ENCODE results near the gene COL12A1.

The COL12A1 gene

GRCh38 chr6:75156186-75156878 is 49.5 kb downstream of the COL12A1 start:
- Histone ChIP-seq H3K4me3 (ENCODE audit: extremely low read depth, insufficient read depth, low read length, poor library complexity, severe bottlenecking) (no peak overlapping the region), H3K9me3 (ENCODE audit: control insufficient read depth, low read length) (no peaks in the 10 kb centered on the region), H3K4me1 (ENCODE audit: control insufficient read depth, insufficient read depth, low read length, poor library complexity, severe bottlenecking) (no peaks in the 10 kb centered on the region), H3K27ac (ENCODE audit: low read depth, low read length, severe bottlenecking) (no peak overlapping the region), H3K36me3 (ENCODE audit: control insufficient read depth, insufficient read depth, low read length) (no peaks in the 10 kb centered on the region)
- WGBS, 2 experiments (ENCODE audit: insufficient coverage in 2 of 2) = 60 to 75% methylated on average over 1 to 4 of the region's 8 CpGs

DNA sequence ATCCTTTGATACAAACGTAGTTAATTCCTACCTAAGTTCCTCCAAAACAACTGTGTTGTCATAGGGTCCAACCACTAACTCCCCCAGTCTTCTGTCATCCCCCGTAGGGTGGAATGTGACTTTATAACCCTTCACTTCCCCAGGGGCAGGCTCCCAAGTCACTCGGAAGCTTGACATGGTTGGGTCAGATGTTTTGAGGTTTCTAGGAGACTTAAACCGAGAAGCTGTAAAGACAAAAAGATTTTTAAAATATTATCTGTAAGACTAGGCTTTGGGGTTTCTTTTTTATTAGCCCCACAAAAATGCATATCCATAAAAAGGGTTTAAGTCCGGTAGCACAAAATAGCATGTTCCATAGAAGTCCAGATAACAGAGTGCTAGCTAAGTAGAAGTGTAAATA is 50.2 kb downstream of the COL12A1 start:
- Histone ChIP-seq H3K9me3 (ENCODE audit: control insufficient read depth, low read length) (no peaks in the 10 kb centered on the region), H3K36me3 (ENCODE audit: control insufficient read depth, insufficient read depth, low read length) (no peaks in the 10 kb centered on the region), H3K27ac (ENCODE audit: low read depth, low read length, severe bottlenecking) (no peak overlapping the region)

DNA sequence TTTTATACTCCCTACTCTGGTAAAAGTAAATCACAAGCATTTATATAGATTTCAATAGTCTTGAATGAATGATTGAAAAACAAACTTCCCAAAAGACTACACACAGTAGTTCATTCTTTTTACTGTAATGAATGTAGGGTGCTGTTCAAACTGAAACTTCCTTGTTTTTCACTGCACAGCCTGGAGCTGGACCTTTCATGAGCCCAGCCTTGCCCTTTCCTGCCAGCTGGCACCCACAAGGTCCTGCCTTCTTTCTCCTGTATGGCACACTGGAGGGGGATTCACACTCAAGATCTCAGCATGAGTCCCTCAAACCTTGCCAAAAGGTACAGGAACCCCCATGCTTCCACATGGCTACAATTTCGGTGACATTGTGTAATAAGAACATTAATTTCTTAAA is 50.9 kb downstream of the COL12A1 start:
- Histone ChIP-seq H3K4me3 (ENCODE audit: extremely low read depth, insufficient read depth, low read length, poor library complexity, severe bottlenecking) (no peak overlapping the region), H3K27ac (ENCODE audit: low read depth, low read length, severe bottlenecking) (no peak overlapping the region), H3K4me1 (ENCODE audit: control insufficient read depth, insufficient read depth, low read length, poor library complexity, severe bottlenecking) (no peaks in the 10 kb centered on the region), H3K36me3 (ENCODE audit: control insufficient read depth, insufficient read depth, low read length) (no peaks in the 10 kb centered on the region), H3K9me3 (ENCODE audit: control insufficient read depth, low read length) (no peaks in the 10 kb centered on the region)
- no CpG with 5 or more reads among the region's 1 CpG for WGBS, 2 experiments (ENCODE audit: insufficient coverage in 2 of 2)

More for the DNA sequence above, 50.2 kb downstream of the COL12A1 start:
- 75% methylated on average over 1 of the region's 5 CpGs; no CpG with 5 or more reads in 1 of the 2 experiments for WGBS, 2 experiments (ENCODE audit: insufficient coverage in 2 of 2)
- Histone ChIP-seq H3K4me3 (ENCODE audit: extremely low read depth, insufficient read depth, low read length, poor library complexity, severe bottlenecking) (no peak overlapping the region), H3K4me1 (ENCODE audit: control insufficient read depth, insufficient read depth, low read length, poor library complexity, severe bottlenecking) (no peaks in the 10 kb centered on the region)

DNA sequence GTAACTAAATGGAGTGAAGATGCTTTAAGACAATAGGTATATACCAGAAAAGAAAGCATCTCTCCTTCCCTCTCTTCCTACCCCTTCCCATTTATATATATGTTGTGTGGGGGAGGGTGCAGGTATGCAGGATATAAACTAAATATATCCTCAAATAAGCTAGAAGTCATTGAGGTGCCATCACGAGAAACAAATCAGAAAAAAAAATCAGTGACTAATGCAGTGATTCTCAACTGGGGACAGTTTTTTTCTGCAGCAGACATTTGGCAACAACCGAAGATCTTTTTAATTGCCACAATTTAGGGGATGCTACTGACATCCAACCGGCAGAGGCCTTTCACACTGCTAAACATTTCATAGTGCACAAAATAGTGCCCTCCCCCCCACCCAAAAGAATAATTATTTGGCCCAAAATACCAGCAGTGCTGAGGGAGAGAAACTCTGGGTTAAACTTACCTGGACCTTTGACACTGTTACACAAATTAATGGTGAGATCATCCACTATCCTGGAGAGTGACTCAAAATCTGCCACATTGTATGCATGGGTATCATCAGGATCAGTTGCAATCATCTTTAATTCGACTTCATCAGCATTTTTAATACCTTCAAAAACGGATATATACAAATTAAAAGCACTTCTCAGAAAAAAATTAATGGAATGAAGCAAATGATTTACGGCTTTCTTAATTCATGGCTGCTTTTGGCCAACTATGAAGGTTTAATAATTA is 55.0 kb downstream of the COL12A1 start:
- 84 to 86% methylated on average over 2 to 4 of the region's 6 CpGs for WGBS, 2 experiments (ENCODE audit: insufficient coverage in 2 of 2)

DNA sequence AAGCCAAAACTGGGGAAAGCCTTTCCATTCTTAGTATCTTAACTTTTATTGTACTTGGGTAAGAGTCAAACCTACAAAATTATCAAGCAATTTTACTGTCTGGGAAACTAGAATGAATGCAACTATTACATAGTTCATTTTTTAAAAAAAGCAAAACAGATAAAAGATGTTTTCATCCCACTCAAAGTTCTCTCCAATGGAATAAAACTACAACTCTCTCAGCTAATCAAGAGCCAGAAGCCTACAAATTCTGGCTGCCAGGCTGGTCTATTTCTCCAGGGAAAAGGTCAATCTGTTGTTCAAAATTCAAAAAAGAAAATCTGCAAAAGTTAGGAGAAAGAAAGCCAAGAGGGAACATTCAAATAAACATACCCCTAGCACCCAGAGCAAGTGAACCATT is 56.2 kb downstream of the COL12A1 start:
- Histone ChIP-seq H3K9me3 (ENCODE audit: control insufficient read depth, low read length) (no peaks in the 10 kb centered on the region), H3K4me1 (ENCODE audit: control insufficient read depth, insufficient read depth, low read length, poor library complexity, severe bottlenecking) (no peaks in the 10 kb centered on the region), H3K36me3 (ENCODE audit: control insufficient read depth, insufficient read depth, low read length) (no peaks in the 10 kb centered on the region), H3K27ac (ENCODE audit: low read depth, low read length, severe bottlenecking) (no peak overlapping the region), H3K4me3 (ENCODE audit: extremely low read depth, insufficient read depth, low read length, poor library complexity, severe bottlenecking) (no peak overlapping the region)

More for the DNA sequence above, 55.0 kb downstream of the COL12A1 start:
- H3K27ac ChIP-seq (ENCODE audit: low read depth, low read length, severe bottlenecking) = no peak overlapping the region
- no peaks in the 10 kb centered on the region for H3K9me3 ChIP-seq (ENCODE audit: control insufficient read depth, low read length)
- H3K4me3 ChIP-seq (ENCODE audit: extremely low read depth, insufficient read depth, low read length, poor library complexity, severe bottlenecking) = no peak overlapping the region
- H3K4me1 ChIP-seq (ENCODE audit: control insufficient read depth, insufficient read depth, low read length, poor library complexity, severe bottlenecking) = no peaks in the 10 kb centered on the region
- H3K36me3 ChIP-seq (ENCODE audit: control insufficient read depth, insufficient read depth, low read length) = no peaks in the 10 kb centered on the region

DNA sequence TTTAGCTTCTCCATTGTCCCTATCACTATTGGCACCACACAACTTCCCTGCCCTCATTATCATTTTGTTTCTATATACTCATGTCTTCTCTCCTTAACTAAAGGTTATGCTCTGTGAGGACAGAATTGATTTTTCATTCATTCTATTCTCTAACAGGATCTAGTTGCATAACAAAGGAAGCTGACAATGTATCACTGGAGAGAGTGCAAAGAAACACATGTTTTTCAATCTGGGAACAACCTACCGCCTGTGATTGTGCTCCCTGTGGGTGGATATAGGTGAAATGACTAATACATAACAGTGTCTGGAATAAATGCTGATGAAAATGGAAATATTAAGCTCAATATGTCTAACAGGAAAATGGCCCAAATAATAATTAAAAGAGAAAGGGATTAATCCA is 56.6 kb downstream of the COL12A1 start:
- H3K9me3 ChIP-seq (ENCODE audit: control insufficient read depth, low read length) = no peaks in the 10 kb centered on the region
- peaks cover 3% of the 10 kb centered on the region for H3K36me3 ChIP-seq (ENCODE audit: control insufficient read depth, insufficient read depth, low read length)
- 100% methylated on average over 1 of the region's 1 CpG; no CpG with 5 or more reads in 1 of the 2 experiments for WGBS, 2 experiments (ENCODE audit: insufficient coverage in 2 of 2)
- no peaks in the 10 kb centered on the region for H3K4me1 ChIP-seq (ENCODE audit: control insufficient read depth, insufficient read depth, low read length, poor library complexity, severe bottlenecking)
- H3K27ac ChIP-seq (ENCODE audit: low read depth, low read length, severe bottlenecking) = no peak overlapping the region
- H3K4me3 ChIP-seq (ENCODE audit: extremely low read depth, insufficient read depth, low read length, poor library complexity, severe bottlenecking) = no peak overlapping the region

DNA sequence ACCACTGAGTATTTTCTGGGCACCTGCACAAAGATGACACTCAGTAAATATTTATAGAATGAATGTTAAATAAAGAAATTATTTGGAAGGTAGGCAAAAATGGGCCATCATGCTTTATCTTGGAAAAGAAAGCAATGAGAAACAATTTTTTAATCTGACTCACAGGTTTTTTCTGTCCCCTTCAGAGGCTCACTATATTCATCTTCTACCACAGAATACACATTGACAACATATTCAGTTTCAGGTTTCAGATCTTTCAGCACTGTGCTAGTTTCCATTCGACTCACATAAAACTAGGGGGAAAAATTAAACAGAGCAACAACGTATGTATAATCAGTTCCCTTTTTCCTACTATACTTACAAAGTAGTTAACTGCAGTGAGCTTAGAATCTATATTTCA is 58.3 kb downstream of the COL12A1 start:
- H3K4me3 ChIP-seq (ENCODE audit: extremely low read depth, insufficient read depth, low read length, poor library complexity, severe bottlenecking) = no peak overlapping the region
- 90% methylated on average over 1 of the region's 2 CpGs; no CpG with 5 or more reads in 1 of the 2 experiments for WGBS, 2 experiments (ENCODE audit: insufficient coverage in 2 of 2)
- H3K36me3 ChIP-seq (ENCODE audit: control insufficient read depth, insufficient read depth, low read length) = peaks cover 7% of the 10 kb centered on the region
- H3K4me1 ChIP-seq (ENCODE audit: control insufficient read depth, insufficient read depth, low read length, poor library complexity, severe bottlenecking) = no peaks in the 10 kb centered on the region
- H3K27ac ChIP-seq (ENCODE audit: low read depth, low read length, severe bottlenecking) = no peak overlapping the region
- H3K9me3 ChIP-seq (ENCODE audit: control insufficient read depth, low read length) = no peaks in the 10 kb centered on the region

- H3K27ac ChIP-seq (ENCODE audit: low read depth, low read length, severe bottlenecking) = no peak overlapping the region
- H3K4me1 ChIP-seq (ENCODE audit: control insufficient read depth, insufficient read depth, low read length, poor library complexity, severe bottlenecking) = no peaks in the 10 kb centered on the region
- H3K4me3 ChIP-seq (ENCODE audit: extremely low read depth, insufficient read depth, low read length, poor library complexity, severe bottlenecking) = no peak overlapping the region
- no CpG with 5 or more reads among the region's 1 CpG for WGBS, 2 experiments (ENCODE audit: insufficient coverage in 2 of 2)
- H3K36me3 ChIP-seq (ENCODE audit: control insufficient read depth, insufficient read depth, low read length) = peaks cover 7% of the 10 kb centered on the region
- no peaks in the 10 kb centered on the region for H3K9me3 ChIP-seq (ENCODE audit: control insufficient read depth, low read length)
Measured at GRCh38 chr6:75145976-75146375, 59.9 kb downstream of the COL12A1 start.

DNA sequence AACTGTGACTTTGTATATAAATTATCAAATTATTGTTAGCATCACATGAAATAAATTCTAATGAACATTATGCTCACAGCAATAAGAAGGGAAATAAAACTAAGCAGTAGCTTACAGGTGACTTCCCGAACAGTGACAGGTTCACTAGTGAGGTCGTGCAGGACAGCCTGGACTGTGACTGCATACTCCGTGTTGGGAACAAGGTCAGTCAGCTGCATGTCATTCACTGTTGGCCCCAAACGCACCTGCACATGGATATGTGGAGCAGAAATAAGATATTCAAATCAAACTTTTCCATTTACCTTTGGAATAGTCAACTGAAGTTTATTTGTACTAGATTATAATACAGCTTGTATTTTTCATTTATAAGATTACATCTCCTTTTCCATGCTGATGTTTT is 60.6 kb downstream of the COL12A1 start:
- H3K4me3 ChIP-seq (ENCODE audit: extremely low read depth, insufficient read depth, low read length, poor library complexity, severe bottlenecking) = no peak overlapping the region
- no peak overlapping the region for H3K27ac ChIP-seq (ENCODE audit: low read depth, low read length, severe bottlenecking)
- WGBS, 2 experiments (ENCODE audit: insufficient coverage in 2 of 2) = 86 to 90% methylated on average over 2 to 3 of the region's 4 CpGs
- peaks cover 7% of the 10 kb centered on the region for H3K36me3 ChIP-seq (ENCODE audit: control insufficient read depth, insufficient read depth, low read length)
- no peaks in the 10 kb centered on the region for H3K9me3 ChIP-seq (ENCODE audit: control insufficient read depth, low read length)
- no peaks in the 10 kb centered on the region for H3K4me1 ChIP-seq (ENCODE audit: control insufficient read depth, insufficient read depth, low read length, poor library complexity, severe bottlenecking)

- H3K36me3 ChIP-seq (ENCODE audit: control insufficient read depth, insufficient read depth, low read length) = peaks cover 7% of the 10 kb centered on the region
- no peak overlapping the region for H3K4me3 ChIP-seq (ENCODE audit: extremely low read depth, insufficient read depth, low read length, poor library complexity, severe bottlenecking)
- 83% methylated on average over 1 of the region's 1 CpG; no CpG with 5 or more reads in 1 of the 2 experiments for WGBS, 2 experiments (ENCODE audit: insufficient coverage in 2 of 2)
- no peaks in the 10 kb centered on the region for H3K9me3 ChIP-seq (ENCODE audit: control insufficient read depth, low read length)
- no peak overlapping the region for H3K27ac ChIP-seq (ENCODE audit: low read depth, low read length, severe bottlenecking)
- H3K4me1 ChIP-seq (ENCODE audit: control insufficient read depth, insufficient read depth, low read length, poor library complexity, severe bottlenecking) = no peaks in the 10 kb centered on the region
Measured at GRCh38 chr6:75144386-75144785, 61.5 kb downstream of the COL12A1 start.

GRCh38 chr6:75143191-75143590 is 62.7 kb downstream of the COL12A1 start:
- H3K27ac ChIP-seq (ENCODE audit: low read depth, low read length, severe bottlenecking) = no peak overlapping the region
- H3K9me3 ChIP-seq (ENCODE audit: control insufficient read depth, low read length) = no peaks in the 10 kb centered on the region
- peaks cover 13% of the 10 kb centered on the region for H3K36me3 ChIP-seq (ENCODE audit: control insufficient read depth, insufficient read depth, low read length)
- no peaks in the 10 kb centered on the region for H3K4me1 ChIP-seq (ENCODE audit: control insufficient read depth, insufficient read depth, low read length, poor library complexity, severe bottlenecking)
- no peak overlapping the region for H3K4me3 ChIP-seq (ENCODE audit: extremely low read depth, insufficient read depth, low read length, poor library complexity, severe bottlenecking)
- WGBS, 2 experiments (ENCODE audit: insufficient coverage in 2 of 2) = 85 to 100% methylated on average over 2 of the region's 3 CpGs
